Glomerular endothelial cell (primary cell): ENCODE data around the gene DEPDC5. TPM values are rescaled to one million over a fixed set of nuclear protein-coding genes. Genes with fewer than 3 reads are reported as not detected.

Experiments used
- DNase-seq: peaks from one replicate; pipeline ENCODE4 v3.0.0-alpha.2; 2011; ENCODE audit warnings: low read depth, low spot score; ENCODE audit errors: extremely low read depth
- total RNA-seq: library from RNA; depleted of rRNA; stranded (reverse); fragments of >200 nt; gene quantifications from 2 replicates; pipeline ENCODE4 v1.2.3, GENCODE V29; 2015

The DEPDC5 gene
- total RNA-seq, 1 donor from 2014 or later: 10.2 TPM

- DNase-seq: no peak
Observed at GRCh38 chr22:31920306-31920705, 166.5 kb downstream of the DEPDC5 start.

GRCh38 chr22:31921106-31921505 is 167.3 kb downstream of the DEPDC5 start:
- no peak for DNase-seq

GRCh38 chr22:31922534-31922933 is 168.7 kb downstream of the DEPDC5 start:
- DNase-seq: no peak

- no peak for DNase-seq
Observed at GRCh38 chr22:31923136-31923535, 169.3 kb downstream of the DEPDC5 start.

- no peak for DNase-seq
Observed at GRCh38 chr22:31923747-31924146, 169.9 kb downstream of the DEPDC5 start.

- DNase-seq: no peak
Observed at GRCh38 chr22:31925056-31925455, 171.2 kb downstream of the DEPDC5 start.

- no peak for DNase-seq
Observed at GRCh38 chr22:31926024-31926423, 172.2 kb downstream of the DEPDC5 start.

GRCh38 chr22:31926969-31927368 is 173.2 kb downstream of the DEPDC5 start:
- DNase-seq: no peak

- no peak for DNase-seq
Observed at GRCh38 chr22:31927562-31927961, 173.7 kb downstream of the DEPDC5 start.

- no peak for DNase-seq
Observed at GRCh38 chr22:31929167-31929930, 175.5 kb downstream of the DEPDC5 start.

GRCh38 chr22:31932863-31933262 is 179.0 kb downstream of the DEPDC5 start:
- DNase-seq: no peak

GRCh38 chr22:31933406-31933805 is 179.6 kb downstream of the DEPDC5 start:
- DNase-seq: no peak

- no peak for DNase-seq
Observed at GRCh38 chr22:31933816-31934482, 180.1 kb downstream of the DEPDC5 start.

- no peak for DNase-seq
Observed at GRCh38 chr22:31935961-31936635, 182.3 kb downstream of the DEPDC5 start.

- no peak for DNase-seq
Observed at GRCh38 chr22:31937341-31937740, 183.5 kb downstream of the DEPDC5 start.

GRCh38 chr22:31938296-31938695 is 184.5 kb downstream of the DEPDC5 start:
- DNase-seq: no peak

GRCh38 chr22:31940506-31940905 is 186.7 kb downstream of the DEPDC5 start:
- no peak for DNase-seq

GRCh38 chr22:31942091-31942490 is 188.3 kb downstream of the DEPDC5 start:
- DNase-seq: no peak

GRCh38 chr22:31943206-31943977 is 189.6 kb downstream of the DEPDC5 start:
- DNase-seq: no peak

GRCh38 chr22:31943978-31944699 is 190.3 kb downstream of the DEPDC5 start, which contains the start of gene YWHAH:
YWHAH (plus strand) TSS chr22:31944535; CDS start chr22:31944734, 199 bp downstream.
- no peak for DNase-seq
